ENCODE data around the gene CAMKV.

GRCh38 chr3:49868862-49869466 lies 742 bp downstream of the CAMKV start:
- no peak for TF ChIP-seq CTCF (optimal IDR thresholded peaks at IDR 0.05 in 1 of 3, IDR thresholded peaks at IDR 0.05 in 1 of 3, conservative IDR thresholded peaks at IDR 0.05 in 1 of 3; ENCODE audit: extremely low read depth in 1 of 3, insufficient read depth in 2 of 3, low read length in 3 of 3)
- no peak for TF ChIP-seq EZH2 (IDR thresholded peaks at IDR 0.05; ENCODE audit: low read length)

All from keratinocyte (primary cell).